OCI-LY7 (cell line): ENCODE data around the gene IER3. TPM values are rescaled to one million over a fixed set of nuclear protein-coding genes. Genes with fewer than 3 reads are reported as not detected.
"Not testable (repeated sequence)": the region's sequence is repeated elsewhere in the genome, so short reads cannot be mapped to it uniquely, and the experiment has no call there.

ENCODE experiments used
- BruUV-seq: library from RNA; stranded (reverse); fragments of 400-500 nt; replicated peaks from 2 replicates; lab custom pipeline; 2021; lab: Mats Ljungman, UMichigan
- CTCF ChIA-PET: fragments of 300-600 bp; sonication (Branson Sonifier 250); formaldehyde crosslinking; loops from one replicate; lab custom pipeline; 2022; ENCODE audit warnings: antibody characterized with exemption; ENCODE audit not compliant: unreplicated experiment; lab: Charles Lee
- POLR2A ChIA-PET: fragments of 300-600 bp; sonication (Branson Sonifier 250); formaldehyde crosslinking; loops from one replicate; lab custom pipeline; 2022; ENCODE audit warnings: antibody characterized with exemption; lab: Charles Lee
- DNase-seq: peaks from one replicate; pipeline ENCODE4 v3.0.0-alpha.2; 2015; ENCODE audit warnings: low spot score
- H2AFZ ChIP-seq: fragments of 200-600 bp; sonication (generic), shearing (Covaris generic); 2 replicates; pipeline ENCODE4 v1.6.1; 2014; ENCODE audit warnings: mild to moderate bottlenecking, antibody characterized with exemption, low read length, moderate library complexity
- H3K27ac ChIP-seq: fragments of 200-600 bp; sonication (generic); 2 replicates; pipeline ENCODE4 v1.5.1; 2014; ENCODE audit warnings: mixed run types, low read depth, mild to moderate bottlenecking, moderate library complexity, low read length, inconsistent platforms; ENCODE audit not compliant: poor library complexity, severe bottlenecking
- H3K36me3 ChIP-seq: fragments of 200-600 bp; sonication (generic); 2 replicates; pipeline ENCODE4 v1.6.1; 2014; ENCODE audit warnings: mild to moderate bottlenecking, antibody characterized with exemption, low read length, moderate library complexity, mixed read lengths; ENCODE audit not compliant: insufficient read depth
- H3K4me1 ChIP-seq: fragments of 200-600 bp; sonication (generic); 2 replicates; pipeline ENCODE4 v1.5.1; 2014; ENCODE audit warnings: mild to moderate bottlenecking, low read length; ENCODE audit not compliant: insufficient read depth, poor library complexity, severe bottlenecking
- H3K4me2 ChIP-seq: fragments of 200-600 bp; sonication (generic); 2 replicates; pipeline ENCODE4 v1.6.1; 2014; ENCODE audit warnings: mild to moderate bottlenecking, low read length
- H3K4me3 ChIP-seq: fragments of 200-600 bp; sonication (generic); 2 replicates; pipeline ENCODE4 v1.5.1; 2014; ENCODE audit warnings: mild to moderate bottlenecking, low read depth, low read length; ENCODE audit not compliant: poor library complexity, severe bottlenecking
- H3K79me2 ChIP-seq: fragments of 200-600 bp; sonication (generic); 2 replicates; pipeline ENCODE4 v1.6.1; 2016; ENCODE audit warnings: low read depth, mild to moderate bottlenecking, low read length, moderate library complexity, mixed read lengths; ENCODE audit not compliant: insufficient read depth
- H3K9me2 ChIP-seq: fragments of 200-600 bp; sonication (generic); 2 replicates; pipeline ENCODE4 v1.6.1; 2016; ENCODE audit warnings: mild to moderate bottlenecking, low read length, mixed read lengths; ENCODE audit not compliant: insufficient read depth
- H3K9me3 ChIP-seq: fragments of 200-600 bp; sonication (generic); 2 replicates; pipeline ENCODE4 v1.6.1; 2014; ENCODE audit warnings: mild to moderate bottlenecking, mixed run types, low read length, mixed read lengths
- H4K20me1 ChIP-seq: fragments of 200-600 bp; sonication (generic); 2 replicates; pipeline ENCODE4 v1.6.1; 2014; ENCODE audit warnings: mild to moderate bottlenecking, antibody characterized with exemption, low read length, moderate library complexity, mixed read lengths; ENCODE audit not compliant: insufficient read depth
- EZH2phosphoT487 ChIP-seq: fragments of 200-600 bp; sonication (generic); IDR thresholded peaks from 2 replicates; pipeline ENCODE4 v1.6.1; 2018; ENCODE audit warnings: low read depth, borderline replicate concordance, mild to moderate bottlenecking, mixed run types, antibody characterized with exemption, low read length, moderate library complexity, mixed read lengths
- intact Hi-C: fragments of 100-400 bp; cut with micrococcal nuclease; formaldehyde crosslinking; loops from one replicate; pipeline ENCODE4 v1.10.0; 2022; ENCODE audit not compliant: unreplicated experiment
- total RNA-seq, 2 experiments: library from RNA; depleted of rRNA in 1 of 2; stranded (reverse); fragments of >200 nt in 1 of 2; shearing (Covaris generic) in 1 of 2; gene quantifications; 2 replicates each; pipeline ENCODE4 v1.2.3, GENCODE V29; 2014 to 2022
- TF ChIP-seq, protein P1 (sequence below): fragments of 200-600 bp; sonication (generic); conservative IDR thresholded peaks from 2 replicates; pipeline ENCODE4 v1.5.1; 2014; ENCODE audit warnings: mild to moderate bottlenecking, antibody characterized with exemption, low read length, moderate library complexity, mixed read lengths

IER3 gene
- total RNA-seq, 2 experiments from 2014 or later = 1.3 to 2.8 TPM

DNA sequence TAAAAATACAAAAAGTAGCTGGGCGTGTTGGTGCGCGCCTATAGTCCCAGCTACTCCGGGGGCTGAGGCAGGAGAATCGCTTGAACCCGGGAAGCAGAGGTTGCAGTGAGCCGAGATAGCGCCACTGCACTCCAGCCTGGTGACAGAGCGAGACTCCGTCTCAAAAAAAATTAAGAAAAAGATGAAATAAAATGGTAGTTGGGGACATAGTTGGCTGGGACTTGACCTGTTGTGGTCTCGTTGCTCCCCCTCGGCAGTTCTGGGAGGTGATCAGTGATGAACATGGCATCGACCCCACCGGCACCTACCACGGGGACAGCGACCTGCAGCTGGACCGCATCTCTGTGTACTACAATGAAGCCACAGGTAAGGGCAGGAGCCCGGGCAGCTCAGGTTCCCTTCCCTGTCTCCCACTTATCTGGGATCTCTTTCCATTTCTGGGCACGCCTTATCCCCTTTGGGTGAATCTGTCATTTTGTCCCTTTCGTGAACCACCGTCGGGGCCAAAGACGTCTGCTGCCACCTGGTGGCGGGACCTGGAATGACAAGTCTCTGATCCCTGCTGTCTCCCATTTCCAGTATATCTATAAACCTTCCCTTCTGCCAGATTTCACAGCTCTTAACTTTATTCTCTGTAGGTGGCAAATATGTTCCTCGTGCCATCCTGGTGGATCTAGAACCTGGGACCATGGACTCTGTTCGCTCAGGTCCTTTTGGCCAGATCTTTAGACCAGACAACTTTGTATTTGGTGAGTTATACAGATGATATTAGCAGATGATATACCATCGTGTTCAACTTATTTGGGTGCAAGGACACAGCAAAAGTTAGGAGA lies 21.9 kb downstream of the IER3 start:
- Histone ChIP-seq H3K4me2 (peak overlapping the region; percentile 95), H3K4me3 (peak overlapping the region; percentile 91), H3K27ac (peak overlapping the region; percentile 97), H3K9me2 (no peaks in the 10 kb centered on the region), H4K20me1 (peaks cover 35% of the 10 kb centered on the region), H3K9me3 (no peaks in the 10 kb centered on the region), H2AFZ (no peak overlapping the region), H3K79me2 (peaks cover 82% of the 10 kb centered on the region), H3K4me1 (peaks cover 45% of the 10 kb centered on the region), H3K36me3 (peaks cover 75% of the 10 kb centered on the region)
- DNase-seq = peak; percentile 79
- intact Hi-C loops = loop anchor here (1.0 to 5.0 kb wide), 2 partner anchors 43 to 165 kb away; partner anchors contain the start of genes GNL1 and PRR3
- TF ChIP-seq, protein P1, sequence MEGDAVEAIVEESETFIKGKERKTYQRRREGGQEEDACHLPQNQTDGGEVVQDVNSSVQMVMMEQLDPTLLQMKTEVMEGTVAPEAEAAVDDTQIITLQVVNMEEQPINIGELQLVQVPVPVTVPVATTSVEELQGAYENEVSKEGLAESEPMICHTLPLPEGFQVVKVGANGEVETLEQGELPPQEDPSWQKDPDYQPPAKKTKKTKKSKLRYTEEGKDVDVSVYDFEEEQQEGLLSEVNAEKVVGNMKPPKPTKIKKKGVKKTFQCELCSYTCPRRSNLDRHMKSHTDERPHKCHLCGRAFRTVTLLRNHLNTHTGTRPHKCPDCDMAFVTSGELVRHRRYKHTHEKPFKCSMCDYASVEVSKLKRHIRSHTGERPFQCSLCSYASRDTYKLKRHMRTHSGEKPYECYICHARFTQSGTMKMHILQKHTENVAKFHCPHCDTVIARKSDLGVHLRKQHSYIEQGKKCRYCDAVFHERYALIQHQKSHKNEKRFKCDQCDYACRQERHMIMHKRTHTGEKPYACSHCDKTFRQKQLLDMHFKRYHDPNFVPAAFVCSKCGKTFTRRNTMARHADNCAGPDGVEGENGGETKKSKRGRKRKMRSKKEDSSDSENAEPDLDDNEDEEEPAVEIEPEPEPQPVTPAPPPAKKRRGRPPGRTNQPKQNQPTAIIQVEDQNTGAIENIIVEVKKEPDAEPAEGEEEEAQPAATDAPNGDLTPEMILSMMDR = peak; percentile 98
- TF ChIP-seq EZH2phosphoT487 = no peak
- BruUV-seq = no TSS peak
- ChIA-PET CTCF (interaction anchor here (0.8 to 2.0 kb wide), 4 partner anchors 8 to 43 kb away, joined by 3 to 7 read pairs (median 5); no protein-coding TSS in a partner anchor), POLR2A (interaction anchor here (1.2 to 6.0 kb wide), 3 partner anchors 33 to 43 kb away, joined by 5 to 71 read pairs (median 12); partner anchors contain the start of gene NRM)

DNA sequence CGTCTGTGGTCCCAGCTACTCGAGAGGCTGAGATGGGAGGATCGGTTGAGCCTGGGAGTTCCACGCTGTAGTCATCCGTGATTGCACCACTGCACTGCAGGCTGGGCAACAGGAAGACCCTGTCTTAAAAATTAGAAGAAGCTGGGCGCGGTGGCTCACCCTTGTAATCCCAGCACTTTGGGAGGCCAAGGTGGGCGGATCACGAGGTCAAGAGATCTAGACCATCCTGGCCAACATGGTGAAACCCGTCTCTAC lies 22.4 kb downstream of the IER3 start:
- peaks cover 71% of the 10 kb centered on the region for H3K36me3 ChIP-seq
- peak overlapping the region; percentile 95 for H3K4me2 ChIP-seq
- peaks cover 45% of the 10 kb centered on the region for H3K4me1 ChIP-seq
- not testable (repeated sequence) for H3K9me3 ChIP-seq, BruUV-seq, H3K9me2 ChIP-seq, H2AFZ ChIP-seq
- DNase-seq = peak; percentile 40
- peaks cover 82% of the 10 kb centered on the region for H3K79me2 ChIP-seq
- peak overlapping the region; percentile 91 for H3K4me3 ChIP-seq
- peaks cover 35% of the 10 kb centered on the region for H4K20me1 ChIP-seq
- ChIA-PET CTCF (interaction anchor here (0.6 to 2.0 kb wide), 3 partner anchors 9 to 43 kb away, joined by 3 to 7 read pairs (median 7); no protein-coding TSS in a partner anchor), POLR2A (interaction anchor here (0.6 to 6.0 kb wide), 5 partner anchors 32 to 107 kb away, joined by 4 to 71 read pairs (median 8); partner anchors contain the start of gene NRM)
- peak overlapping the region; percentile 97 for H3K27ac ChIP-seq
- intact Hi-C loops = loop anchor here (1.0 to 5.0 kb wide), 2 partner anchors 43 to 165 kb away; partner anchors contain the start of genes GNL1 and PRR3

DNA sequence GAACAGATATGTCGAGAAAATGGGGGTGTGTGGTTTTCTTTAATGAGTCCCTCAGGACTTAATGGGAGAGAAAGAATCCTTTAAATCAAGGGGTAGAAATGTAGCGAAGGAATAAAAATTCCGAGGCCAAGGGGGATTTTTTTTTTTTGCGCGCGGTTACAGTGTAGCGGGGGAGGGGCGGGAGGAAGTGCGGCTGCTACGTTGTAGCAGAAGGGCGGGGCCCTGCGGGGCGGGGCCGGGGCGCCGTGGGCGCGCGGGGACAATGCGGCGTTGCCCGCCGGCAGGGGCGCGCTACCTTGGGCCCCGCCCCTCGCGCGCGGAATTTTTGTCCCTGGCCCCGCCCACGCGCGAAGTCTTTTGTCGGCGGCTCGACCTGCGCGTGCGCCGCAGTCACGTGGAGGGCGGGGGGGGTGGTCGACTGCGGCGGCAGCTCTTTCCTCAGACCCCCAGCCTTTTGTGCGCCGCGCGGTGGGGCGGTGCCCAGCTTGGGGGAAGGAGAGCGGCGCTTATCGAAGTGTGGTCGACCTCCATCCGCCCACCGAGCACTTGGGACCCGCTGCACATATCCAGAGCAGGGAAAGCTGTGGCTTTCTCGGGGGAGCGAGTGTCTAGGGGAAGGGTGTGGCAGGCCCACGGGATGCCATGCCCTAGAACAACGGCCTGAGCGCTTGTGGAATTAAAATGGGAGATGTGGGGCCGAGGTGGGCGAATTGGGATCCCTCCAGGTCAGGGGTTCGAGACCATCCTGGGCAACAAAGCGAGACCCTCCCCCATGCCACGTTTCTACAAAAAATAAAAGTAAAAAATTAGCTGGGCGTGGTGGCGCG lies 22.9 kb downstream of the IER3 start:
- no peaks in the 10 kb centered on the region for H3K9me3 ChIP-seq
- peaks cover 48% of the 10 kb centered on the region for H3K4me1 ChIP-seq
- TF ChIP-seq, protein P1 = peak; percentile 48; the same call in 1 of the 2 replicates
- TF ChIP-seq EZH2phosphoT487 = no peak
- peaks cover 85% of the 10 kb centered on the region for H3K79me2 ChIP-seq
- DNase-seq = peak; percentile 93
- peak overlapping the region; percentile 97 for H3K27ac ChIP-seq
- ChIA-PET CTCF (interaction anchor here (0.6 to 2.0 kb wide), 3 partner anchors 9 to 42 kb away, joined by 3 to 7 read pairs (median 7); no protein-coding TSS in a partner anchor), POLR2A (interaction anchor here (0.6 to 6.0 kb wide), 9 partner anchors 9 to 106 kb away, joined by 3 to 71 read pairs (median 5); partner anchors contain the start of gene NRM)
- peak overlapping the region; percentile 95 for H3K4me2 ChIP-seq
- H3K36me3 ChIP-seq = peaks cover 65% of the 10 kb centered on the region
- intact Hi-C loops = loop anchor here (1.0 to 5.0 kb wide), 3 partner anchors 39 to 164 kb away; partner anchors contain the start of genes GNL1 and PRR3
- peaks cover 35% of the 10 kb centered on the region for H4K20me1 ChIP-seq
- H2AFZ ChIP-seq = no peak overlapping the region
- H3K4me3 ChIP-seq = peak overlapping the region; percentile 91
- no TSS peak for BruUV-seq
- H3K9me2 ChIP-seq = no peaks in the 10 kb centered on the region
